Suppressor macrophage treated with lipopolysaccharide for 4 hours (primary cell): ENCODE measurements around the gene PIBF1.
A peak's percentile ranks its signal among the peaks of the same experiment; 100 is the strongest.

Source experiments
- DNase-seq: peaks from one replicate; pipeline ENCODE4 v3.0.0-alpha.2; 2020

PIBF1 gene

GRCh38 chr13:72931311-72931710 lies 149.4 kb downstream of the PIBF1 start:
- no peak for DNase-seq

DNA sequence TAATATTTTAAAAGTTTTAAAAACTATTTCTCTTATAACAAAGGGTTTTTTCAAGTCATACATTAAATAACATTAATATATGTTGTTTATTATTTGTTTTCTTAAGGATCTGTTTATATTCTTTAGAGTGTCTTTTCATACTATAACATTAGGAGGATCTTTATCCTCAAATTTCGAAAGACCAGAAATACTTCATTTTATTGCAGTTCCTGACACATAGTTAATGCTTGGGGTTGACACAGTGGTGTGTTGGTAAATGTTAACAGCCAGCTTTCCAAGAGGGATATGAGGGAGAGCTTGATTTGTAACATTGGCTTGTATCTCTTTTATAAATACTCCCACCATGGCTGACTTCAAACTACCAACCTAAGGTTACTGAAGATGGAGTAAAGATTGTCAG lies 150.3 kb downstream of the PIBF1 start:
- DNase-seq, result no peak

DNA sequence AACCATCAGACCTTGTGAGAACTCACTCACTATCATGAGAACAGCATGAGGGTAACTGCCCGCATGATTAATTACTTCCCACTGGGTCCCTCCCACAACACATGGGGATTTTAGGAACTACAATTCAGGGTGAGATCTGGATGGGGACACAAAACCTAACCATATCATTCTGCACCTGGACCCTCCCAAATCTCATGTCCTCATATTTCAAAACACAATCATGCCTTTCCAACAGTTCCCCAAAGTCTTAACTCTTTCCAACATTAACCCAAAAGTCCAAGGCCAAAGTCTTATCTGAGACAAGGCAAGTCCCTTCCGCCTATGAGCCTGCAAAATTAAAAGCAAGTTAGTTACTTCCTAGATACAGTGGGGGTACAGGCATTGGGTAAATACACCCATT lies 164.3 kb downstream of the PIBF1 start:
- peak; percentile 15 for DNase-seq

DNA sequence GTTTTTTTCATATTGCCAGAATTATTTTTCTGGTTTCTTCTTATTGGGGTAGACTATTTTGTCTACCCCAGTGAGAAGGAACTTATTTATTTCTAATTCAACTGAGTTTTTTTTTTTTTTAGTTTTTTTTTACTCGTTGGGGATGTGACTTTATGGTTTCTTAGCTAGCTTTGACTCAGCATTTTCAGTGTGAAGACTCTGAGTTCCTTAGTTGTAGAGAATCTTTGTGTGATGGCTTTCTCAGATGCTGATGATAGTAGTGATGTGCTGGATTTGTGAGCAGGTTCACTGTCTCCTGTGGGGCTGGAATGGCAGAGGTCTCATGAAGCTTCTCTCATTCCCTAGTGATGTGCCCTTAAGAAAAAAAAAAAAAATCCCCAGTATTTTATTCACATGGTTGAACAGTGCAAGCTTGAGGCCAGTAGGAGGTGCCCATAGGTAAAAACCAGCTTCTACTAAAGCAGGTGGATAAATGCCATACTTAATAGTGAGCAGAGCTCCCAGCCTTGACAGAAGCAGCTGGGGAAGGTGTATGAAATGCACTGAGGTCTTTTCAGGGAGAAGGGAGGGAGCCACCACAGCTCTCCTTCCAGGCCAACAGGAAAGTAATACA lies 170.7 kb downstream of the PIBF1 start:
- no peak for DNase-seq

DNA sequence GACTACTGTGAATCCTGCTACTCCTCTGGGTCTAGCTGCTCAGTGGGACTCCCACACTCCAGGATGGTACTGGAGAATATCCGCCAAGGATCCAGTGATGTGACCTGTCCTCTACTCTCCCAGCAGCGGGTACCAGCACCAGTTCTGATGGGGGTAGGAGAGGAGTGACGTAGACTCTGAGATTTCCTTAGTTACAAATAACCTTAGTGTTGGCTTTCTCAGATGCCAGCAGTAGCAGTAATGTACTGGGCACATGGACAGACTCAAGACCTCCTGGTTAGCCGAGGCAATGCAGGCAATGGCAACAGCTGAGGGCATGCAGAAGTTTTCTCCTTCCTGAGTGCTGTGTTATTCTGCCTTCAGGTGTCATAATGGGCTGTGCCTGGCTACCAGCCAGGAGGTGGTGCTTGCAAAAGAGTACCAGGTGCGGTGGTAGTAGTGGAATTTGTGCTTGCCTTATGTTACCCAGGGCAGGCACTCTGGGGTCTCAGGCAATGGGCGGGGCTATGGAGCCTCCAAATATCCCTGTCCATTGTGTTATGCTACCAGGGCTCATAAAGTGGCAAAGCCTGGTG lies 171.5 kb downstream of the PIBF1 start:
- DNase-seq, result no peak

GRCh38 chr13:72959643-72960042 lies 177.7 kb downstream of the PIBF1 start:
- DNase-seq, result peak; percentile 49

DNA sequence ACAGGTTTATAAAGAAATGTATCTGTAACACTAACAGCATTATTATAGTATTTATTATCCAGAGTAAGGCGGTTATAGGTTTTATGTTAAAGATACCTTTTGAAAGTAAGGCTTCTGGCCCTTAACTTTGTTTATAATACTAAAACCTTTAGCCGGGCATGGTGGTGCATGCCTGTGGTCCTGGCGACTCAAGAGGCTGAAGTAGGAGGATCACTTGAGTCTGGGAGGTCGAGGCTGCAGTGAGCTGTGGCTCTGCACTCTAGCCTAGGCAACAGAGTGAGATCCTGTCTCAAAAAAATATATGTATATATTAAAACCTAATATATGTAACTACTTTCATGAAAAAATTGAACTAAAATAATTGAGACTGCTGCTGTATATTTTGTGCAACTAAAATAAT lies 178.2 kb downstream of the PIBF1 start:
- no peak for DNase-seq

GRCh38 chr13:72960541-72960940 lies 178.6 kb downstream of the PIBF1 start:
- DNase-seq, result no peak

- peak; percentile 35 for DNase-seq
These were observed 181.8 kb downstream of the PIBF1 start for GRCh38 chr13:72963762-72964161.

- no peak for DNase-seq
These were observed 188.5 kb downstream of the PIBF1 start for GRCh38 chr13:72970301-72970880.

DNA sequence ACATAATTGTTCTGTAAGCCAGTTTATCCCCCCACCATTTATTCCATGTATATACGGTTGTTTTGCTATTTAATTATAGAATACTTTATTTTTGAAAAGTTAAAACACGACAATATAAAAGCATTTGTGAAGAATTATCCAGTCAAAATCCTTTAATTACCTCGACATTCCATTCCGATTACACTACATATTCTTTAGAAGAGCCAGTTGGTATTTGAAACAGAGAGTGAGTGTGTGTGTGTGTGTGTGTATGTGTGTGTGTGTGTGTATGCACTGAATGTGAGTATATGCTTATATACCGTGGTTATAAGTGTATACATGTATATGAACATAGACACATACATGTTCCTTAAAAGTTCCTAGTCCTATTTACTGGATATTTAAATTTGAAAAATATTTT lies 189.0 kb downstream of the PIBF1 start:
- DNase-seq, result no peak

DNA sequence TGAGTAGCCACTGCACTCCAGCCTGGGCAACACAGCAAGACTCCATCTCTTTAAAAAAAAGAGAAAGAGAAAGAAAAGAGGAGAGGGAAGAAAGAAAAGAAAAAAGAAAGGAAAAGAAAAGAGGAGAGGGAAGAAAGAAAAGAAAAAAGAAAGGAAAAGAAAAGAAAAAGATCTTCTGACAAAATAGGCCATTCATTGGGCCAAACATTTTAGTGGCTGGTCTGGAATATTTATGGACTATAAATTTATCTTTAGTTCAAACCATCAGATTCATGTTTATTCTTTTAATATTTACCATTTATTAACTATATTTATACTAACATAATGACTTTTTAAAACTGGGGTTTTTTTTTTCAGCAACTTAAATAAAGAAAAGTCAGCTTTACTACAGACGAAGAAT lies 191.3 kb downstream of the PIBF1 start:
- DNase-seq, result no peak

DNA sequence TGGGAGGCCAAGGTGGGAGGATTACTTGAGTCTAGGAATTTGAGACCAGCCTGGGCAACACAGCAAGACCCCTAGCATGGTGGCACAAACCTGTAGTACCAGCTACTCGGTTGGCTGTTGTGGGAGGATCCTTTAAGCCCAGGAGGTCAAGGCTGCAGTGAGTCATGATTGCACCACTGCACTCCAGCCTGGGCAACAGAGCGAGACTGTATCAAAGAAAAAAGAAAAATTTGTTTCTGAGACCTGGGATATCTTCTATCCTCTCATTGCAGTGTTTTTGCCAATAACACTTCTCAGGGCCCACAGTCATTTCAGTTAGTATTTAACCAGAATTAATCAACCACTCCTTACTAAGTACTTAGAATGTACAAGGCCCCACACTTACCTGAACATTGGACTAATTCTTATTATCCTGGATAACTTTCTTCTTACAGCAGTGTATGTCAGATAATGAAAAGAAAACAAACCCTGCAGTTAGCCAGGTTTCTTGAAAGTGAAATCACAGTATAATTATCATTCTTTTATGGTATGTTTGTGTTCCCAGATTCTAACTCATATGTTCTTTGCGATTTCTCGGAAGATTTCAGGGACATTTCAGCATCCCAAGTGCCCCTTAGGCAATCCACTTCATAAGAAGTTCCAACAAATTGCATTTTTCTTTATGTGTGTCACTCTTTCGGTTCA lies 201.3 kb downstream of the PIBF1 start:
- no peak for DNase-seq

DNA sequence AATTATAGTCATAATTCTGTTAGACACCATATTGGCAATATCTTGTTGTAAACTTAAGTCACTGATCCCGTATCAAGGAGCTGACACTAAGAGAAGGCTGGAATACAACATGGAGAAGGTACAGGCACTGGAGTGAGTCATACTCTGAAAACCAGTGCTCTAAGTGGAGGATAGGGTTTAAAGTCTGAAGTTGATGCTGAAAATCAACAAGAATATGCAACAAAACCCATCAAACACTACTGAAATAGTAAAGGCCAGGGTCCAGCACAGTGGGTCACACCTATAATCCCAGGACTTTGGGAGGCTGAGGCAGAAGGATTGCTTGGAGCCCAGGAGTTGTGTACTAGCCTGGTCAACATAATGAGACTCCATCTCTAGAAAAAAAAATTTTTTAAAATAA lies 203.7 kb downstream of the PIBF1 start:
- DNase-seq, result no peak

- DNase-seq, result no peak
These were observed 204.3 kb downstream of the PIBF1 start for GRCh38 chr13:72986197-72986596.

- DNase-seq, result no peak
These were observed 209.0 kb downstream of the PIBF1 start for GRCh38 chr13:72990953-72991352.

- DNase-seq, result no peak
These were observed 216.1 kb downstream of the PIBF1 start for GRCh38 chr13:72998012-72998411.

- DNase-seq, result peak; percentile 77
These were observed 218.2 kb downstream of the PIBF1 start for GRCh38 chr13:73000027-73000674.

DNA sequence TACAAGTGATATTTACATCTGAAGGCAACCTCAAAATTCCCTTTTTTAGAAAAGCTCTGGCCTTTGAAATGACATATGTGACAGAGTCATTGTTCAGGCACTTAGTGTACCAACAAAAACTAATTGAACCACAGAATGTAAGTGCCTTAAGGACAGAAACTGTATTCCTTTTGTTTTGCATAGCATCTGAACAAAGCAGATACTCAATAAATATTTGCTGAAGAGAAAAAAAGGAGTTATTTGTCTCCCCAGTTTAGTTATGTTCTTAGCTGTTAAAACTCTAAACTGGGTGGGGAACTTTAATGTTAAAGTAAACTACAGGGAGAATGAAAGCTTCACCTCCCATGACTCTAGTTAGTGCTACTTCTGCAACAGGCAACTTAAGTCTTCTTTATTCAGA lies 220.0 kb downstream of the PIBF1 start:
- no peak for DNase-seq

GRCh38 chr13:73011751-73012150 lies 229.8 kb downstream of the PIBF1 start:
- no peak for DNase-seq

GRCh38 chr13:73015805-73016204 lies 233.9 kb downstream of the PIBF1 start:
- no peak for DNase-seq

DNA sequence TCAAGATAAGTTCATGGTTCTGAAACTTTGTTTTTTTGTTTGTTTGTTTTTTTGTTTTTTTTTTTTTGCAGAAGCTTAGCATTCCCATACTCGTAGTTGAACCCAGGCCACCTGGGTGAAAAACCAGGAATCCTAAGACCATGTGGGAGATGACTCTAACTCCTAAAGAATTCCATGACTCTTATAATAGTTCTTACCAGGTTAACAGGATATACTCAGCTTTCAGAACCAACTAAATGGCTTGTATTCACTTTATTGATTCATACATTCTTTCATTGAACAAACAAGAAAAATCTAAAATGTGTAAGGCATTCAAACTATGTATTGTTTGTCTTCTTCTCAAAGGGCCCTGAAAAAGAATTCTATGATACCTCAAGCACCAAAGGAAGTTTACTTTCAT lies 236.4 kb downstream of the PIBF1 start:
- no peak for DNase-seq

GRCh38 chr13:73025217-73026012 lies 243.5 kb downstream of the PIBF1 start:
- DNase-seq, result no peak
